Measurements from ENCODE around the gene BLM. TPM values are rescaled to one million over a fixed set of nuclear protein-coding genes. Genes with fewer than 3 reads are reported as not detected.

The BLM gene
- total and polyA plus RNA-seq, 10 of the 15 experiments (the other 5 are each of a cell fraction or from before 2014, with no cell fraction given): 23.0 to 68.4 (median 43.9) TPM

- no peak for TF ChIP-seq ZNF274 (IDR thresholded peaks at IDR 0.05; ENCODE audit: insufficient read depth, insufficient read length)
Observed at GRCh38 chr15:90769375-90769774, 52.2 kb downstream of the BLM start (continued).

DNA sequence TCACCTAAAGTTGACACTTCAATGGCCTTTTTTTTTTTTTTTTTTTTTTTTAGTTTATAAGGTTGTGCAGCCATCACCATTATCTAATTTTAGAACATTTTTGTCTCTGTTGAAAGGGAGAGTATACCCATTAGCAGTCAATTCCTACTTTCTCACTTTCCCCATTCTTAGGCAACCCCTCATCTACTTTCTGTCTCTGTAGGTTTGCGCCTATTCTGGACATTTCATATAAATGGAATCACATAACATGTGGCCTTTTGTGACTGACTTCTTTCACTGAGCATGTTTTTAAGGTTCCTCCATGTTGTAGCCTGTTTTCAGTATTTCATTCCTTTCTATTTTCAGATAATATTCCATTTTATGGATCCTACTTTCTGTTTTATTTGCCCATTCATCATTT, 56.3 kb downstream of the BLM start:
- BruUV-seq (replicated peaks): no TSS peak
- ChIA-PET RAD21 (ENCODE audit: unreplicated experiment) (no interaction called here), POLR2A (no interaction called here), CTCF (interaction anchor here (1.0 kb wide), 1 partner anchor 161 kb away, joined by 3 read pairs; no protein-coding TSS in a partner anchor), SMC1A (ENCODE audit: uncharacterized antibody, unreplicated experiment) (interaction anchor here (0.6 to 1.4 kb wide), 4 partner anchors 39 to 428 kb away, joined by 3 to 4 read pairs (median 3); no protein-coding TSS in a partner anchor)
- ATAC-seq (no peak), FAIRE-seq (no peak), DNase-seq (ENCODE audit: low read depth, low spot score) (no peak)
- Histone ChIP-seq H3K79me2 (ENCODE audit: control insufficient read depth, insufficient read depth, low read length) (no peaks in the 10 kb centered on the region), H3K9me3 (replicated peaks; ENCODE audit: control insufficient read depth, insufficient read depth, low read length) (no peaks in the 10 kb centered on the region), H3K4me2 (ENCODE audit: control insufficient read depth, insufficient read depth) (no peak overlapping the region), H3K27me3 (replicated peaks in 1 of 2; ENCODE audit: control insufficient read depth in 2 of 2, insufficient read depth in 2 of 2, low read length in 1 of 2) (no peaks in the 10 kb centered on the region), H3K4me3 (no peak overlapping the region), H3K4me1 (ENCODE audit: control insufficient read depth, insufficient read depth, low read length) (no peaks in the 10 kb centered on the region), H3K9ac (ENCODE audit: control insufficient read depth, insufficient read depth, low read length) (no peak overlapping the region), H3K36me3 (ENCODE audit: control insufficient read depth in 2 of 2, insufficient read depth in 2 of 2, low read length in 1 of 2) (peaks cover 0 to 11% of the 10 kb centered on the region in 2 experiments; a peak in 2 of 4 replicates), H4K20me1 (ENCODE audit: control insufficient read depth, insufficient read depth) (no peaks in the 10 kb centered on the region), H2AFZ (ENCODE audit: control insufficient read depth, low read depth, low read length) (no peak overlapping the region), H3K27ac (ENCODE audit: control insufficient read depth, insufficient read depth) (no peak overlapping the region)
- intact Hi-C loops (cut with micrococcal nuclease; ENCODE audit: unreplicated experiment): no loop called here
- in situ Hi-C loops (cut with MboI): no loop called here
- TF ChIP-seq EZH2 (IDR thresholded peaks at IDR 0.05; ENCODE audit: borderline replicate concordance, control insufficient read depth, low read depth, low read length): no peak
- TF ChIP-seq USF2 (IDR thresholded peaks at IDR 0.05; ENCODE audit: borderline replicate concordance, low read depth, low read length): no peak
- TF ChIP-seq NR2C2 (IDR thresholded peaks at IDR 0.05; ENCODE audit: borderline replicate concordance, control insufficient read depth, insufficient read length, low read depth): no peak
- TF ChIP-seq IRF5 (IDR thresholded peaks at IDR 0.05; ENCODE audit: borderline replicate concordance): no peak
- no peak for TF ChIP-seq KDM1A (IDR thresholded peaks at IDR 0.05; ENCODE audit: borderline replicate concordance)
- no peak for TF ChIP-seq RUNX3 (IDR thresholded peaks at IDR 0.05; ENCODE audit: low read length)
- TF ChIP-seq, protein P1, sequence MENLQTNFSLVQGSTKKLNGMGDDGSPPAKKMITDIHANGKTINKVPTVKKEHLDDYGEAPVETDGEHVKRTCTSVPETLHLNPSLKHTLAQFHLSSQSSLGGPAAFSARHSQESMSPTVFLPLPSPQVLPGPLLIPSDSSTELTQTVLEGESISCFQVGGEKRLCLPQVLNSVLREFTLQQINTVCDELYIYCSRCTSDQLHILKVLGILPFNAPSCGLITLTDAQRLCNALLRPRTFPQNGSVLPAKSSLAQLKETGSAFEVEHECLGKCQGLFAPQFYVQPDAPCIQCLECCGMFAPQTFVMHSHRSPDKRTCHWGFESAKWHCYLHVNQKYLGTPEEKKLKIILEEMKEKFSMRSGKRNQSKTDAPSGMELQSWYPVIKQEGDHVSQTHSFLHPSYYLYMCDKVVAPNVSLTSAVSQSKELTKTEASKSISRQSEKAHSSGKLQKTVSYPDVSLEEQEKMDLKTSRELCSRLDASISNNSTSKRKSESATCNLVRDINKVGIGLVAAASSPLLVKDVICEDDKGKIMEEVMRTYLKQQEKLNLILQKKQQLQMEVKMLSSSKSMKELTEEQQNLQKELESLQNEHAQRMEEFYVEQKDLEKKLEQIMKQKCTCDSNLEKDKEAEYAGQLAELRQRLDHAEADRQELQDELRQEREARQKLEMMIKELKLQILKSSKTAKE (IDR thresholded peaks at IDR 0.05; ENCODE audit: low read depth, poor library complexity, severe bottlenecking): no peak
- WGBS (ENCODE audit: insufficient coverage, insufficient replicate concordance, low lambda C conversion rate, missing lambda C conversion rate): 96% methylated on average over 1 of the region's 1 CpG

Data from GM12878 (cell line).